ENCODE measurements around the gene CCDC88C.

Gene CCDC88C

DNA sequence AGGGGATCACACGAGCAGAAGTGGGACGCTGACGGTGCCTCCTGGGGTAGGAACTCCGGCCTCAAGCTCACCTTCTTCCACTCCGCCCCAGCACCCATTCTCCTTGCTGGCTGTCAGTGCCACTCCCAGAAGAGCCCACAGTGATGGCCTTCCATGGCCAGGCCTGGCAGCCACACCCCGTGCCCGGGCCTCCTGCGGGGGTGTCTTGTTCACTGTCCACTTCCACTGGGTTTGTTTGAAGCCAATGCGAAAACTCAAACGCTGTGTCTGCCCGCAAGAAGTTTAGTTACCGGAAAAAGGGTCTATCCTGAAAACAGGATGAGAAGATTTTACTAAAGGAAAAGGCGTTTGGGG lies 38.1 kb downstream of the CCDC88C start:
- no peak for DNase-seq (ENCODE audit: low read depth)
- no peak overlapping the region for H3K4me3 ChIP-seq (ENCODE audit: control insufficient read depth, low read depth, low read length)
- TF ChIP-seq, protein P1, sequence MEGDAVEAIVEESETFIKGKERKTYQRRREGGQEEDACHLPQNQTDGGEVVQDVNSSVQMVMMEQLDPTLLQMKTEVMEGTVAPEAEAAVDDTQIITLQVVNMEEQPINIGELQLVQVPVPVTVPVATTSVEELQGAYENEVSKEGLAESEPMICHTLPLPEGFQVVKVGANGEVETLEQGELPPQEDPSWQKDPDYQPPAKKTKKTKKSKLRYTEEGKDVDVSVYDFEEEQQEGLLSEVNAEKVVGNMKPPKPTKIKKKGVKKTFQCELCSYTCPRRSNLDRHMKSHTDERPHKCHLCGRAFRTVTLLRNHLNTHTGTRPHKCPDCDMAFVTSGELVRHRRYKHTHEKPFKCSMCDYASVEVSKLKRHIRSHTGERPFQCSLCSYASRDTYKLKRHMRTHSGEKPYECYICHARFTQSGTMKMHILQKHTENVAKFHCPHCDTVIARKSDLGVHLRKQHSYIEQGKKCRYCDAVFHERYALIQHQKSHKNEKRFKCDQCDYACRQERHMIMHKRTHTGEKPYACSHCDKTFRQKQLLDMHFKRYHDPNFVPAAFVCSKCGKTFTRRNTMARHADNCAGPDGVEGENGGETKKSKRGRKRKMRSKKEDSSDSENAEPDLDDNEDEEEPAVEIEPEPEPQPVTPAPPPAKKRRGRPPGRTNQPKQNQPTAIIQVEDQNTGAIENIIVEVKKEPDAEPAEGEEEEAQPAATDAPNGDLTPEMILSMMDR (conservative IDR thresholded peaks at IDR 0.05; ENCODE audit: control insufficient read depth, insufficient read depth, low read depth, low read length) = no peak

DNA sequence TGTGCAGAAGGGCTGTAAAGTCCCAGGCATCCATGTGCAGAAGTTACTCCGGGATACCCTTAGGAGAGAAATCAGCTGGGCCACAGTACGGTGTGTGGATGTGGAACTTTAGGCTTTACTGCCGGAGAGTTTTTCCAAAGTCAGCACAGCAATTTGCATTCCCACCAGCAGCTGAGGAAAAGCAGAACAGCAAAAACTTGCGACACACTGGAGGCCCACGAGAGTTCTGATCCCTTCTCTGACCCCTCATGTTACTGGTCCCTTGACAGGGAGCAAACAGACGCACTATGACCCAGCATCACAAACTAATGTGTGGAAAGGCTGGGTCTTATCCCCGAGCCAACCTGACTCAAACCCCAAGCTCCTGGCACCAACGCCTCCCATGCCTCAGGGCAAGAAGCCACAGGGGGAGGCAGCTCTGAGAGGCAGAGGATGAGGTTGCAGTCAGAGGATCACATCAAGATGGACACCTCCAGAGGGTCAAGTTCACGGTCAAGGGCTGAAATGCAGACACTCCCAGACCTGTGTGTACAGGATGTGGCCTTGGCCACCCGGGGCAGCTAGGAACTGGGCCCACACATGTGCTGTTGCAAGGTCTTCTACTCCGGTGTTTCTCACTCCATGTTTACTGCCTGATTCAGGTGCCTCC lies 38.6 kb downstream of the CCDC88C start:
- no peak overlapping the region for H3K4me3 ChIP-seq (ENCODE audit: control insufficient read depth, low read depth, low read length)
- TF ChIP-seq, protein P1 (conservative IDR thresholded peaks at IDR 0.05; ENCODE audit: control insufficient read depth, insufficient read depth, low read depth, low read length) = no peak
- no peak for DNase-seq (ENCODE audit: low read depth)

DNA sequence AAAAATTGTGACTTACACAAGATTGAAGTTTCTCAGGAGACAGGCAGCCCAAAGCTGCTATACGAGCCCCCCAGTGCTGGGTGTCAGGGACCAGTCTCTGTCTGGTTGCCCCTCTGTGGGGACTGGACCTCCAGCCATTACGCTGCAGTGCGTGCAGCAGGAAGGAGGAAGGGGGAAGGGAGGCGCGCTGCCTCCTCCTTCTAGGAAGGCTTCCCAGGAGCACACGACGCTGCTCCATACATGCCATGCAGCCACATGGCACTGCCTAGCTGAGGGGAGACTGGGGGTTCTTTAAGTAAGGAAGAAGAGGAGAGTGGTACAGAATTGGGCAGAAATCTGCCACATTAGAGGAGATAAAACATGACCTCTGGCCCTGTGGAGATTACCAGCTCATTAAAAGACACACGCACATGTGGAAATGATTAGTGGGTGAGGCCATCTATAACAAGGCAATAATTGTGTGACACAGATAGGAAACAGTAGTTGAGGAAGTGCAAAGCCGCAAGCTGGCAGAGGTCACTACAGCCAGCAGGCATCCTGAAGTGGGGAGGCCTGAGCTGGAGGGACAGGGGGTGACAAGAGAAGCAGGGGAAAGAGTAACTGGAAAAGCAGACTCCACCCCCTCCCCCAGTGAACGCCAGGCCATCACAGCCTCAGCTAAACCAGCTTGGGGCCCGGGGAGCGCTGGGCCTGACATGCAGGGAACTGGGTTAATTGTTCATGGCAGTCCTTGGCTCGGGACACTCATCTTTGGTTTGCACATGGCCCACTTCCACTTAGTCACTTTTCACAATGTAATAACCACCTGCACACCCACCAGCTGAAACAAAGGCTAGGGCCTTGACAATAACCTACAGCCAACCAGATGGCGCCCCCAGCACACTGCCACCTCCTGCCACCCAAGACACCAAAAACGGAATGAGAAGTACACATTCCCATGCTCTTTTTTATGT lies 39.6 kb downstream of the CCDC88C start:
- DNase-seq (ENCODE audit: low read depth) = no peak
- H3K4me3 ChIP-seq (ENCODE audit: control insufficient read depth, low read depth, low read length) = no peak overlapping the region
- TF ChIP-seq, protein P1 (conservative IDR thresholded peaks at IDR 0.05; ENCODE audit: control insufficient read depth, insufficient read depth, low read depth, low read length) = no peak

DNA sequence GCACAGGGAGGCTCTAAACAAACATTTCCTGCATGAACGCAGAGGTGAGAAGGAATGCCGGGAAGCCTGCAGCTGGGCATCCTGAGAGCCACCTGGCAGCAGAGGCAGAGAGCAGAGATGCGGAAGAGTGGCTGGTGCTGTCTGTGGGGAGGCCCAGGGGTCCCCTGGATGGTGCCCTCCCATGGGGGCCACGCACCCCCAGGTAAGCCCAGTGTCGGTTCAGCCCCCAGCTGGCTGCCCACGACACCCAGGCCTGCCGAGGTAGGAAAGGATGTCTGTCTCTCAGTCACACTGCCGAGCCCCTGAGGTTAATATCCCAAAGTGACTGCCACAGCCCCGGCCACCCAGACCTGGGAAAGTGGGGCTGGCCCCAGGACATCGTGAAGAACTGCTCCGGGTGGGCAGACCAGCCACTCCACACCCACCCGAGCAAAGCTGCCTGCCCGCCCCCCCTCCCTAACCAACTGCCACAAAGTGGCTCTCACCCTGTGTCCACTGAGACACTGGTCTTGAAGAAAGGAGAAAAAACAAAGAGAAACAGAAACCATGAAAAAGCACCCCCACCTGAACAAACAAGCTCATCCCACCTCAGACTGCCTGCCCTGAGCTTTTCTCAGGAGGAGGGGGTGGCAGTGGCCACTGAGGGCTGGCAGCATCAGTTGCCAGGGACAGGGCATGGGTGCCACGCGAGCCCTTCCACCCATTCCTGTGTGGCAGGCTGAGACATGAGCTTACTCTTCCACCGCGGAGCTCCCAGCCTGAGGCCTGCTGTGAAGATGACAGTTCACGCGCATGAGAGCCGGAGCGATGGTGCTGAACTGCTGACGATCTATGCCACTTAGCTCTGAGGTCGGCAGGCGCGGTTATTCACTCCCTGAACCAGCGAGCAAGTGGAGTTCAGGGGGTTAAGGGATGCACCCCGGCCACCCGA lies 40.8 kb downstream of the CCDC88C start:
- TF ChIP-seq, protein P1 (conservative IDR thresholded peaks at IDR 0.05; ENCODE audit: control insufficient read depth, insufficient read depth, low read depth, low read length) = no peak
- DNase-seq (ENCODE audit: low read depth) = no peak
- H3K4me3 ChIP-seq (ENCODE audit: control insufficient read depth, low read depth, low read length) = no peak overlapping the region

DNA sequence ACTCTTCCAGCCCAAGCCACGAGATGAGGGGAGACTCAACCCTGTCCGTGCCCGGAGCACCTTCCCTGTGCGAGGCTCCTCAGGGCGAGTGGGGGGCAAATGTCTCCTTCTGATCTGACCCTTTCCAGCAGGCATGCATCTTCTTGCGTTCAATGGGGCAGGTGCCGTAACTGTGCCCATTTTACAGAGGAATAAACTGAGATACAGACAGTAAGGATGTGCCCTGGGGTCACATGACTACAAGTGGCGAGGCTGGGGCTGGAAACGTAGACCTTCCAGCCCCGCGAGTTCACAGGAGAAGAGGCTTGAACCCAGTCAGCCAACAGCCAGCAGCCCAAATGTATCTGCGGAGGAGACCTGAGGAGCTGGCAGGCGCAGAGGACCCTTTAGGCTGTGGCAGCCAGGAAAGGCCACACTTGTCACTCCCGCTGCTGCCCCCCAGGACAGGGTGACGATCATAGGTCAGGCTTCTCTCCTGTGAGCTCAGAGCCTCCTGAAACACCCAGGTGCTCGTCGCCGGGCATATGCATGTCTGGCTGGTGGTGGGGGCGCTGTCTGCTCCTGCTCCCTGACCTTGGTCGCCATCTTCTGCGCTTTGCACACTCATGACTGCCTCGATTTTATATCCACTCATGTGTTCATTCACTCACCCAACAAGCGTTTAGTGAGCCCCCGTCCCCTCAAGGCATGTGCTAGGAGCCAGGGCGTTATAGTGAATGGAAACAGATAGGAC lies 41.7 kb downstream of the CCDC88C start:
- DNase-seq (ENCODE audit: low read depth) = no peak
- TF ChIP-seq, protein P1 (conservative IDR thresholded peaks at IDR 0.05; ENCODE audit: control insufficient read depth, insufficient read depth, low read depth, low read length) = no peak
- H3K4me3 ChIP-seq (ENCODE audit: control insufficient read depth, low read depth, low read length) = no peak overlapping the region
